Motor neuron (in vitro differentiated cells): ENCODE results near the gene ZNF432. TPM values are rescaled to one million over a fixed set of nuclear protein-coding genes. Genes with fewer than 3 reads are reported as not detected.
"Not testable (repeated sequence)": the region's sequence is repeated elsewhere in the genome, so short reads cannot be mapped to it uniquely, and the experiment has no call there.

Experiments
- ATAC-seq, 8 experiments: fragments of 200-7000 bp; cut with Tn5 transposase; replicated peaks in 6 of 8; 2 replicates each; pipeline ENCODE4 v1.8.0; 2021; ENCODE audit warnings: mild to moderate bottlenecking in 8 of 8, moderate library complexity in 8 of 8
- H3K27ac ChIP-seq, 2 donors: fragments of 250-450 bp; sonication (Bioruptor Pico); 2 replicates each; pipeline ENCODE4 v1.9.0; 2021; ENCODE audit warnings: antibody characterized with exemption in 2 of 2, mild to moderate bottlenecking in 2 of 2, moderate library complexity in 1 of 2
- H3K4me1 ChIP-seq, 2 donors: fragments of 250-450 bp; sonication (Bioruptor Pico); replicated peaks in 1 of 2; 2 replicates each; pipeline ENCODE4 v1.6.1; 2021; ENCODE audit warnings: antibody characterized with exemption in 2 of 2, mild to moderate bottlenecking in 2 of 2, moderate library complexity in 1 of 2
- H3K4me3 ChIP-seq, 5 donors: fragments of 250-450 bp; sonication (Bioruptor Pico); 2 replicates each; pipeline ENCODE4 v1.9.0; 2021; ENCODE audit warnings: antibody characterized with exemption in 5 of 5, mild to moderate bottlenecking in 5 of 5, moderate library complexity in 4 of 5
- WGBS, 10 experiments: fragments of 450-650 bp; shearing (Covaris generic); methylation state at CpG; one replicate each; pipeline ENCODE4 v1.0.0; 2022; 5-methylcytosine and 5-hydroxymethylcytosine counted together
- in situ Hi-C, 9 experiments: fragments of 400-800 bp; cut with MboI; loops; one replicate each; pipeline ENCODE4 v1.15.0; 2021; ENCODE audit warnings: low sequenced_read_pairs in 9 of 9, low pct_unique_long_range_greater_than_20kb in 2 of 9; ENCODE audit not compliant: unreplicated experiment in 9 of 9
- total RNA-seq, 8 experiments: library from RNA; unstranded; fragments of 300-600 nt; gene quantifications; 2 replicates each; pipeline versions ENCODE4 v1.2.3 to v1.2.4, GENCODE V29; 2022

Gene ZNF432
- total RNA-seq: 10 to 100 TPM; 10.1 to 23.8 (median 15.6) TPM

DNA sequence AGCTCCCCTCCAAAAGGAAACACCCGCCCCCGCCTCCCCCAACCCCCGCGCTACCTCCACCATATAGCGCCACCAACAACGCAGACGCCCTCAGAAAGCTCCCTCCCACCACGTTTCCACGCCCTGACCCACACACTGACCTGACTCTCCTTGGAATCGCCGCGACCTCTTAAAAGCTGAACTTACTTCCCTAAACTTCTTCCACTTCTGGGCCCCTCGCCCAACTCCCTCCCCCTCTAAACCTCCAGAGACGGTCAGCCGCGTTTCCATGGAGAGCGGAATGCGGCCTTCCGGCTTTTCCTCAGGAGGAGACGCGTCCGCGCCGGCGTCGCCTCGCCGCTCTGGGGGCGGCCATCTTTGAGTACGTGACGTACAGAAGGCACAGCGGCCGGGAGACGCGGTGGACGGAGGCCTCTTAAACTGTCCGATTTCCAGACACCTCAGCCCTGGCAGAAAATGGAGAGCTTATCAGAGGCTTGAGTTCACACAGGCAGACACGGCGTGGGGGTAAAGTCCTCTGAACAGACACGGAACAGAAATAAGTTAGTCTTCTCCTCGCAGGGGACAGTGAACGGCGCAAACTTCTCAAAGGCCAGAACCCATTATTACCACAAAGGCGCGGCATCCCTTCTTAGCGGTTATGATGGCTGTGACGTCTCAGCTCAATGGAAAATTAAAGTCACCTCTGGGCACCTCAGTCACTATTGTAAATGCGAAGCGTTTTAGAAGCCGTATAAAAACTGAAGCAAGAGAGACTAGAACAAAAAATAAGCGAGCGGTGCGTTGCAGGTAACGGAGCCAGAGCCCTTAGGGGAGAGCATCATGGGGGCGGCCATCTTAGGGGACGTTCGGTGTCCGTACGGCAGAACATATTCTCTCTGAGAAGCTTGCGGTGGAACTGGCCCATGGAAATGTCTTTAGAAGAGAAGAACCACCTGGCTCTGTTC, at the start of gene ZNF432:
Gene ZNF432, minus strand, starts transcription at position 284 of the 947 bp plus-strand sequence. CDS start 1,970 bp downstream, outside the sequence.
- in situ Hi-C loops: no loop called here
- WGBS, 10 experiments: 0 to 20% (median 1%) methylated on average over 2 to 40 of the region's 60 CpGs; no CpG with 5 or more reads in 2 of the 10 experiments
- peak; percentile 94 to 97 (median 95) for ATAC-seq
- no peaks in the 10 kb centered on the region for H3K4me1 ChIP-seq
- peak within 1 kb of the TSS; percentile 91 to 95 for H3K27ac ChIP-seq
- peak within 1 kb of the TSS; percentile 40 to 54 (median 43) for H3K4me3 ChIP-seq

DNA sequence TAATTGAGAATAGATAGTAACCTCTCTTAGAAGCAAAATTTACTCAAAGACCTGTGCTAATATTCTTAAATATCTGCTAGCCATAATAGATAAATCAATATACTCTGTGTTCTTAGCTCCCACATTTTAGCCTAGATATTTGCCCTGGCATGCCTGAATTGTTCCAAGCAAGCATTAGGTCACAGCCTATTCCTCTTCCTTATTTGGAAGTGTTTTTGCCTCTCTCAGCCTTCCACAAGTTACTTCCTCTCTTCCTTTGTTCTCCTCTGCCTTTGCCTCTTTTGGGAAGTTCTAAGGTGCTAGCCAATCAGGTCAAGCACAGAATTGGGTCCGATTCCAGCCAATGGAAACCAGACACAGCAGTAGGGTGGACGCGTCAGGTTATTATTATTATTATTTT, 47.8 kb upstream of the ZNF432 start:
- in situ Hi-C loops, H3K4me1 ChIP-seq, ATAC-seq, H3K4me3 ChIP-seq, H3K27ac ChIP-seq: not testable (repeated sequence)
- 80 to 100% (median 92%) methylated on average over 1 to 3 of the region's 3 CpGs; no CpG with 5 or more reads in 3 of the 10 experiments for WGBS, 10 experiments

DNA sequence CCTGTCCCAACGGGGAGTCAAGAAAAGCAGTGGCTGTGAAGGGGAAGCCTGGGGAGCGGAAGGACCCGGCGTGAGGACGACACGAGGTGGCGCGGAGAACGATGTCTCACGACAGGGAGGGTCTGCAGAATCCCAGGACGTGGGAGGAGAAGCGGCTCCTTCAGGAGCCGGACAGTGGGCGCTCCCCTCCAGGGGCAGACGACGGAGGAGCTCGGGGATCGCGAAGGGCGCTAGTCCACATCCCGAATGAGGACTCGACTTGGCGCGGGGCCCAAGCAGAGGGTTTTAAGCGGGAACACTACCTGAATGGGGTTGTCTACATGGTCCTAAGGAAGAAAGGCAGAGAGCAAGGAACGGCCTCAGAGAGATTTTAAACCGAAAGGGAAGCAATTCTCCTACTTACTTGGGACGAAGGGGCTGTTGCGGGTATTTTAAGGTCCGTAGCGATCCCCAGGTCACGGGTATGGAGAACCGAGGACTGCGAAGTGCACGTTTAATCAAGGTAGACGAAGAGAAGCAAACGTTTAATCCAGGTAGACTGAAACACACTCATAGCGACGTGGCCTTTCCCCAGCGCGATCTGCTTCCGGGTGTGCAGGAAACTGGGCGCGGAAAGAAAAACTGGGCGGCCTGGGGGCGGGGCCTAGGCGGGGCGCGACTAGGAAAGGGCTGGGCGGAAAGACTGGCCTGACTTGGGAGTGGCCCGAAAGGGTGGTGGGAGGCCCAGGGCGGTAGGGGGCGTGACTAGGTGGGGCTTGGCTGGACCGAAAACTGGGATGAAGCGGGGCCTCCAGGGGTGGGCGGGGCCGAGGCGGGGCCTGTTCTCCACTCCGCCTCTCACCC, 46.8 kb upstream of the ZNF432 start, which contains the start of gene ZNF841:
Gene ZNF841, minus strand, starts transcription at position 594 of the 843 bp plus-strand sequence. CDS start 10,964 bp downstream, outside the sequence.
- in situ Hi-C loops: no loop called here
- peak within 1 kb of the TSS; percentile 60 to 93 (median 82) for H3K4me3 ChIP-seq
- WGBS, 10 experiments: 0 to 53% (median 9%) methylated on average over 2 to 19 of the region's 59 CpGs; no CpG with 5 or more reads in 3 of the 10 experiments
- peaks cover 6% of the 10 kb centered on the region in 2 donors for H3K4me1 ChIP-seq
- peak within 1 kb of the TSS; percentile 92 to 97 for H3K27ac ChIP-seq
- peak; percentile 94 to 98 (median 96) for ATAC-seq

DNA sequence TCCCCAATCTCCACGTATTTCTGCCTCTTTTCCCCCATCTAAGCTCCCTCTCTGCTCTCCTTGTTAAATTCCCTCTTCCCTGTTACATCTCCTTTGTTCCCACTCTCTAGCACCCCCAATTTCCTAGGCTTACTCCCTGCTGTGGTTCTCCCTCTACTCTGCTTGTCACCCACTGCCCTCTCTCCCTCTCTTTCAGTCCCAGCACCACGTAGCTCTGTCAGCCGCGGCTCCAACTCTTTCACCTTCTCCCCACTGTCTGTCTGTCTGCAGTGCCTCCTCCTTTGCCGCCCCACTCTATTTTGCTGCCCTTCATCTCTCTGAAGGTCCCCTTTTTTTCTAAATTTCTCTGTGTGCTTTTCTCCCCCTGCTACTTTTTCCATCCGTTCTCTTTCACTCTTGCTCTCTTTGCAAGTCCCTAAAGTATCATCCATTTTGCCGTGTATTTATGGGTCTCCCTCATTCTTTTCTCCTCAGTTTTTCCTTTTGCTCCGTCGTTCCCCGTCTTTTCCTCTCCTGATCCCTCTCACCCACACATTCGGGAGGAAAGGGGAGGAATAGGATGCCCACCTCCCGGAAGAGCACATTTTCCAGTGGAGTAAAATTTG, 46.0 kb upstream of the ZNF432 start:
- peaks cover 6% of the 10 kb centered on the region in 2 donors for H3K4me1 ChIP-seq
- peak overlapping the region; percentile 92 to 97 for H3K27ac ChIP-seq
- WGBS, 10 experiments: 0 to 23% (median 6%) methylated on average over 1 to 12 of the region's 12 CpGs
- peak overlapping the region; percentile 60 to 93 (median 82) for H3K4me3 ChIP-seq
- in situ Hi-C loops: no loop called here
- peak in 6 of 8 experiments; percentile 7 to 18 (median 14) for ATAC-seq

DNA sequence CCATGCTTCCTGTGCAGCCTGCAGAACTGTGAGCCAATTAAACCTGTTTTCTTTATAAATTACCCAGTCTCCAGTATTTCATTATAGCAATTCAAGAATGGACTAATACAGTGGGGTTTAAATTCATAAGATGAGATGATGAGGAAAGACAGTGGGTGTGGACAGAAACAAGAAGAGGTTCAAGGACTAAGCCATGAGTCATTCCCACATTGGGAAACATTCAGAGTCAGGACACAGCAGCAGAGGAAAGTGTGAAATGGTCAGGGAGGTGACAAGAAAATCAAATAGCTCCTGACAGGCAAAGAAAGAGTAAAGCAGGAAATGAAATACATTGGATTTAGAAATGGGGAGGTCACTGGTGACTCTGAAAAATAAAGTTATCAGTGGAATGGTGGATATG, 37.8 kb upstream of the ZNF432 start:
- Histone ChIP-seq H3K27ac (no peak overlapping the region), H3K4me3 (no peak overlapping the region), H3K4me1 (no peaks in the 10 kb centered on the region)
- ATAC-seq: peak in 2 of 8 experiments; percentile 94 to 95
- in situ Hi-C loops: no loop called here

DNA sequence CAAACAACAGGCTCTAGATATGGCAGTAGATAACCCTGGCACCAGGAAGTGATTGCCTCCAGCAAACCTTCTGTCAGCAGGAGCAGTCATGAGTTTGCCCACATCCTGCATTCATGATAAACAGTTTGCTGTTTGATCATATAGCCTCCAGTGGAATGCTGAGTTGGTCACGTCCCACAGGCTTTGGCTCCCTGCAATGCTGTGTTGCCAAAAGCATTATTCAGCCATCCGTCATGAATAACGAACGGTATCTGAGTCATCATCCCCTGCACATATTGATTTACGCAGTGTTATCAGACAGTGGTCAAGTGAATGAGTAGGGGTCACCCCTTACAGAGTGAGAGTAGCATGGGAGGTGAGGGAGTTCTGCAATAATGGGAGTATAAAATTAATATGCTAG, 21.9 kb upstream of the ZNF432 start:
- Histone ChIP-seq H3K4me3 (no peak overlapping the region), H3K4me1 (no peaks in the 10 kb centered on the region), H3K27ac (no peak overlapping the region)
- in situ Hi-C loops: no loop called here
- ATAC-seq: no peak
- WGBS, 10 experiments: 90 to 100% (median 99%) methylated on average over 1 to 4 of the region's 5 CpGs; no CpG with 5 or more reads in 4 of the 10 experiments

DNA sequence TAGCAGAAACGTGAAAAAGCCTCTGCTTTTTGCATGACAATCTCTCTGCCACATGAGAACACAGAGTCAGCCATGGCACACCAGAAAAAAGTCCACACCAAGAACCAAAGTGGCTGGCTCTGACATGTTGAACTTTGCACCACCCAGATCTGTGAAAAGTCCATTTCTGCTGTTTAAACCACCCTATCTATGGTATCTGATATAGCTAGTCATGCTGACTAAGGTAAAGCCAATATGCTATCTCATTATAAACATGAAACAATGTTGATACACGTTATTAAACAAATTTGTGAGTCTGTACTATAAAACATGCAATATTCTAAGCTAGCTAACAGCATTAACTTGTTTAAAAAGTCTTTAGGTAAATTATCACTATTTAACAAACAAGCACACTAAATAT, 21.0 kb upstream of the ZNF432 start:
- Histone ChIP-seq H3K27ac (no peak overlapping the region), H3K4me1 (no peaks in the 10 kb centered on the region), H3K4me3 (no peak overlapping the region)
- in situ Hi-C loops: no loop called here
- 58 to 90% (median 81%) methylated on average over 1 to 2 of the region's 2 CpGs; no CpG with 5 or more reads in 1 of the 10 experiments for WGBS, 10 experiments
- no peak for ATAC-seq

DNA sequence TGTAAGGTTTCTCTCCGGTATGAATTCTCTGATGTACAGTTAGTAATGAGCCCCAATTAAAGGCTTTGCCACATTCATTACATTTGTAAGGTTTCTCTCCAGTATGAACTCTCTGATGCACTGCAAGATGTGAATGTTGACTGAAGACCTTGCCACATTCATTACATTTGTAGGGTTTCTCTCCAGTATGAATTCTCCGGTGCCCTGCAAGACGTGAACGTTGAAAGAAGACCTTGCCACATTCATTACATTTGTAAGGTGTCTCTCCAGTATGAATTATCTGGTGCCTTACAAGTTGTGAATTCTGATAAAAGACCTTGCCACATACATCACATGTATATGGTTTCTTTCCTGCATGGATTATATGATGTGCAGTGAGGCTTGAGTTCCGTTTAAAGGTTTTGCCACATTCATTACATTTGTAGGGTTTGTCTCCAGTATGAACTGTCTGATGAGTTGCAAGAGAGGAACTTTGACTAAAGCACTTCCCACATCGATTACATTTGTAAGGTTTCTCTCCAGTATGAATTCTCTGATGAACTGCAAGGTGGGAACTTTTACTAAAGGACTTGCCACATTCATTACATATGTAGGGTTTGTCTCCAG, 17.7 kb upstream of the ZNF432 start:
- H3K4me3 ChIP-seq: no peak overlapping the region
- ATAC-seq: no peak
- H3K4me1 ChIP-seq: no peaks in the 10 kb centered on the region
- WGBS, 10 experiments: 96 to 100% (median 100%) methylated on average over 1 to 6 of the region's 6 CpGs
- in situ Hi-C loops: no loop called here
- no peak overlapping the region for H3K27ac ChIP-seq

DNA sequence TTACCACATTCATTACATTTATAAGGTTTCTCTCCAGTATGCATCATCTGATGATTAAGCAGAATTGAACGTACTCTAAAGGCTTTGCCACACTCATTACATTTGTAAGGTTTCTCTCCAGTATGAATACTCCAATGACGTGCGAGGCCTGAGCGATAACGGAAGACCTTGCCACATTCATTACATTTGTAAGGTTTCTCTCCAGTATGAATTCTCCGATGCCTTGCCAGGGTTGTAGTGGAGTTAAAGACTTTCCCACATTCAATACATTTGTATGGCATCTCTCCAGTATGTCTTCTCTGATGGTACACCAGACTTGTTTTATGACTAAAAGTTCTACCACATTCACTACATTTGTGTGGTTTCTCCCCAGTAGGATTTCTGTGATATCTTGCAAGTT, 16.8 kb upstream of the ZNF432 start:
- 86 to 100% (median 94%) methylated on average over 1 to 6 of the region's 6 CpGs; no CpG with 5 or more reads in 3 of the 10 experiments for WGBS, 10 experiments
- Histone ChIP-seq H3K4me1 (no peaks in the 10 kb centered on the region), H3K4me3 (no peak overlapping the region), H3K27ac (no peak overlapping the region)
- in situ Hi-C loops: no loop called here
- ATAC-seq: no peak

DNA sequence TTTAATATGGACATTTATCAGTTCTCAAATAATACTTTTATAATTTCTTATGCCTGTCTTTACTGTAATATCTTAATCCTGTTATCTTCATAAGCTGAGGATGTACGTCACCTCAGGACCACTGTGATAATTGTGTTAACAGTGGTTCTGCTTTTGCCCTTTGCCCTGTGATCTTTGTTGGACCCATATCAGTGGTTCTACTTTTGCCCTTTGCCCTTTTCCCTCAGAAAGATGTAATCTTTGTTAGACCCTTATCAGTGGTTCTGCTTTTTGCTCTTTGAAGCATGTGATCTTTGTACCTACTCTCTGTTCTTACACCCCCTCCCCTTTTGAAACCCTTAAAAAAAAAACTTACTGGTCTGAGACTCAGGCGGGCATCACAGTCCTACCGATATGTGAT, 7.8 kb upstream of the ZNF432 start:
- H3K27ac ChIP-seq, H3K4me3 ChIP-seq, in situ Hi-C loops, ATAC-seq, H3K4me1 ChIP-seq: not testable (repeated sequence)
- WGBS, 10 experiments: 67 to 100% (median 100%) methylated on average over 1 to 3 of the region's 3 CpGs

DNA sequence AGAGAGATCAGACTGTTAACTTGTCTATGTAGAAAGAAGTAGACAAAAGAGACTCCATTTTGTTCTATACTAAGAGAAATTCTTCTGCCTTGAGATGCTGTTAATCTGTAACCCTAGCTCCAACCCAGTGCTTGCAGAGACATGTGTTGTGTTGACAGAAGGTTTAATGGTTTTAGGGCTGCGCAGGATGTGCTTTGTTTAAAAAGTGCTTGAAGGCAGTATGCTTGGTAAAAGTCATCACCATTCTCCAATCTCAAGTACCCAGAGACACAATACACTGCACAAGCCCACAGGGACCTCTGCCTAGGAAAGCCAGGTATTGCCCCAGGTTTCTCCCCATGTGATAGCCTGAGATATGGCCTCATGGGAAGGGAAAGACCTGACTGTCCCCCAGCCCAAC, 3.1 kb upstream of the ZNF432 start:
- WGBS, 10 experiments: 80 to 100% (median 86%) methylated on average over 1 of the region's 1 CpG; no CpG with 5 or more reads in 6 of the 10 experiments
- H3K4me3 ChIP-seq, H3K4me1 ChIP-seq, ATAC-seq, H3K27ac ChIP-seq, in situ Hi-C loops: not testable (repeated sequence)

DNA sequence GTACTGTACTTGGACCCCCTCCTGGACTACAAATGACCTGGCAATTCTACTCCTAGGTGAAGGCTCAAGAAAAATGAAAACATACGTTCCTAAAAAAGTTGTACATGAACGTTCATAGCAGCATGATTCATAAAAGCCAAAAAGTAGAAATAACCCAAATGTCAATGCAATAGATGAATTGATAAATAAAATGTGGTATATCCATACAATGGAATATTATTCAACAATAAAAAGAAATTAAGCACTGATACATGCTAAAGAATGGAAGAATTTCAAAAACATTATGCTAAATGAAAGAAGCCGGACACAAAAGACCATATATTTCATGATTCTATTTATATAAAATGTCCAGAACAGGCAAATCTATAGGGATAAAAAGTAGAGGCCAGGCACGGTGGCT, 9.5 kb downstream of the ZNF432 start:
- in situ Hi-C loops: no loop called here
- H3K4me1 ChIP-seq: no peaks in the 10 kb centered on the region
- no peak overlapping the region for H3K4me3 ChIP-seq
- no peak overlapping the region for H3K27ac ChIP-seq
- 83 to 100% (median 96%) methylated on average over 1 to 4 of the region's 4 CpGs for WGBS, 10 experiments
- ATAC-seq: no peak
